Measurements from ENCODE around the gene C9orf152.

C9orf152 gene

GRCh38 chr9:110208031-110208430 lies at the start of gene C9orf152:
C9orf152 (minus strand) TSS chr9:110208159; CDS start chr9:110207579, 580 bp downstream.
- Histone ChIP-seq H3K4me3 (ENCODE audit: low read depth, low read length, poor library complexity, severe bottlenecking) (no peak within 1 kb of the TSS), H2AFZ (ENCODE audit: low read length) (no peak within 1 kb of the TSS), H3K9me2 (ENCODE audit: low read depth, low read length) (no peaks in the 10 kb centered on the region), H3K36me3 (ENCODE audit: insufficient read depth, low read length) (no peaks in the 10 kb centered on the region), H3K79me2 (ENCODE audit: insufficient read depth, low read length) (no peaks in the 10 kb centered on the region), H3K4me1 (ENCODE audit: insufficient read depth, low read length, severe bottlenecking) (no peaks in the 10 kb centered on the region), H3K27ac (ENCODE audit: low read depth, low read length, poor library complexity, severe bottlenecking) (no peak within 1 kb of the TSS), H3K4me2 (ENCODE audit: low read length) (no peak within 1 kb of the TSS), H3K9me3 (ENCODE audit: low read length) (0 out of 2 replicates have a peak, but pooled peaks cover 3% of the 10 kb centered on the region), H3F3A (ENCODE audit: insufficient read depth, low read length) (no peaks in the 10 kb centered on the region), H4K20me1 (ENCODE audit: insufficient read depth, low read length) (no peaks in the 10 kb centered on the region), H3K9ac (ENCODE audit: low read length) (no peak within 1 kb of the TSS), H3K27me3 (ENCODE audit: insufficient read depth, low read length) (0 out of 2 replicates have a peak, but pooled peaks cover 8% of the 10 kb centered on the region)
- TF ChIP-seq EZH2 (IDR thresholded peaks at IDR 0.05; ENCODE audit: borderline replicate concordance, low read length): no peak

DNA sequence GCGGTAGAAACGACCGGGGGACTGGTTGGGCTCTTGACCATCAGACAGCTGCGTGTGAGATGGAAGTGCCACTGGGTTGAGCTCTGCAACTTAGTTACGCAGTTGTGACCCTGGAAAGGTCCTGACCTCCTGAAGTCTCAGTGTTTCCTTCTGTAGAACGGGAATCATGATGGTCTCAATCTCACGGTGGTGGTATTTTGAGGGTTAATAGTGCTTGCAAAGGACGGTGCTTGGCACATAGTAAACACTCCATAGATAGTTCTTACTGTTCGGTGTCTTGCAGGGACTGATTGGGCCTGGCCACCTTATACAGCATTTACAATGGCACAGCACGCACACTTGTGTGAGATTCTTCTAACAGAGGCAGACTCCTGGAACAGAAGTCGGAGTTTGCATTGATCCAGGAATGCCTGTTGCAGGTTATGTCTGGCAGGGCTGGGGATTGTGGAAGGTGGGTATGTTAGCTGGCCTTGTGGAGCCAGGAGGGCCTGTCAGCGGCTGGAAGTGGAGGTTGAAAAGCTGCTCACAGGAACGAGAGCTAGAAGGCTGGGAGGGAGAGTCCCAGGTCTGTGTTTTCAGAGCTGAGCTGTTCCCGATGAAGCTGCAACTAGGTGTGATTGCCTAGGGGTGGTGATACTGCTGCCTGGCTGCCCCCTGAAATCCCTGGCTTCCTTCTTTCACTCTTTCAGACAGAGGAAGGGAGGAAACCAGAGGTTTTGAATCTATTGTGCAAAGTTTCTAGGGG lies 49.3 kb upstream of the C9orf152 start:
- Histone ChIP-seq H3K4me1 (ENCODE audit: insufficient read depth, low read length, severe bottlenecking) (peaks cover 31% of the 10 kb centered on the region), H3F3A (ENCODE audit: insufficient read depth, low read length) (no peaks in the 10 kb centered on the region), H2AFZ (ENCODE audit: low read length) (peak overlapping the region; percentile 94; the same call in 1 of the 2 replicates), H3K9me3 (ENCODE audit: low read length) (no peaks in the 10 kb centered on the region), H3K4me2 (ENCODE audit: low read length) (peak overlapping the region; percentile 100), H3K27me3 (ENCODE audit: insufficient read depth, low read length) (no peaks in the 10 kb centered on the region), H3K9ac (ENCODE audit: low read length) (peak overlapping the region; percentile 72), H3K9me2 (ENCODE audit: low read depth, low read length) (no peaks in the 10 kb centered on the region), H3K79me2 (ENCODE audit: insufficient read depth, low read length) (peaks cover 34% of the 10 kb centered on the region), H3K4me3 (ENCODE audit: low read depth, low read length, poor library complexity, severe bottlenecking) (peak overlapping the region; percentile 93), H4K20me1 (ENCODE audit: insufficient read depth, low read length) (no peaks in the 10 kb centered on the region), H3K36me3 (ENCODE audit: insufficient read depth, low read length) (no peaks in the 10 kb centered on the region), H3K27ac (ENCODE audit: low read depth, low read length, poor library complexity, severe bottlenecking) (no peak overlapping the region)
- TF ChIP-seq, protein P1, sequence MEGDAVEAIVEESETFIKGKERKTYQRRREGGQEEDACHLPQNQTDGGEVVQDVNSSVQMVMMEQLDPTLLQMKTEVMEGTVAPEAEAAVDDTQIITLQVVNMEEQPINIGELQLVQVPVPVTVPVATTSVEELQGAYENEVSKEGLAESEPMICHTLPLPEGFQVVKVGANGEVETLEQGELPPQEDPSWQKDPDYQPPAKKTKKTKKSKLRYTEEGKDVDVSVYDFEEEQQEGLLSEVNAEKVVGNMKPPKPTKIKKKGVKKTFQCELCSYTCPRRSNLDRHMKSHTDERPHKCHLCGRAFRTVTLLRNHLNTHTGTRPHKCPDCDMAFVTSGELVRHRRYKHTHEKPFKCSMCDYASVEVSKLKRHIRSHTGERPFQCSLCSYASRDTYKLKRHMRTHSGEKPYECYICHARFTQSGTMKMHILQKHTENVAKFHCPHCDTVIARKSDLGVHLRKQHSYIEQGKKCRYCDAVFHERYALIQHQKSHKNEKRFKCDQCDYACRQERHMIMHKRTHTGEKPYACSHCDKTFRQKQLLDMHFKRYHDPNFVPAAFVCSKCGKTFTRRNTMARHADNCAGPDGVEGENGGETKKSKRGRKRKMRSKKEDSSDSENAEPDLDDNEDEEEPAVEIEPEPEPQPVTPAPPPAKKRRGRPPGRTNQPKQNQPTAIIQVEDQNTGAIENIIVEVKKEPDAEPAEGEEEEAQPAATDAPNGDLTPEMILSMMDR (IDR thresholded peaks at IDR 0.05; ENCODE audit: low read length): no peak
- no peak for TF ChIP-seq EZH2 (IDR thresholded peaks at IDR 0.05; ENCODE audit: borderline replicate concordance, low read length)

DNA sequence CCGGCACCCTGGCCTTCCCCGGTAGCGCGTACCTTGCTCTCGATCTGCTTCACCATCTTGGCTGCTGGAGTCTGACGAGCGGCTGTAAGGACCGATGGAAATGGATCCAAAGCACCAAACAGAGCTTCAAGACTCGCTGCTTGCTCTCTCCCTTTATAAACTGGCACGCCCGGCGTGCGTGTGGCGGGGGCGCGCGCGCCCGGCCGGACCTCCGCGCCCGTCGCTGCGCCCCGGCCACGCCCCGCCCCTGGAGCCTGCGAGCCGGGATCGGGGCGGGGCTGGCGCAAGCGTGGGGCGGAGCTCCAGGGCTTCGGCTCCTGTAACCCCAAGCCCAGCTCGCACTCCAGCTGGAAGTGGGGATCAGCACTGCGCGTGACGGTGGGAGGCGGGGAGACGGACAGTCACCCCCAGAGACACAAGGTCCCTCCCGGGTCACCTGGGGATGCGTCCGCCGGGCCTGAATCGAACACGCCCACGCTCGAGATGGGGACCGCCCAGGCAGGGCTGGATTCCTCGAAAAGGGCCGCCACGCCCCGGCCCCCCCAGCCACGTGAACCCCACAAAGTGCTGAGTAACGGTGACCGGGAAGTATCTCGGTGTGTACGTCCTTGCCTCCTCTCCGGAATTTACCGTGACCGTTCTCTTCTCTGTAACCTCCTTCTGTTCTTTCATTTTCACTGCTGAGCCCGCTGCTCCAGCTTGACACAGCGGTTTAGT lies 48.6 kb upstream of the C9orf152 start, which contains the start of gene TXN:
Gene TXN, minus strand, starts transcription at position 128 of the 717 bp plus-strand sequence. Its CDS starts 72 bp downstream, at position 56.
- Histone ChIP-seq H3K27me3 (ENCODE audit: insufficient read depth, low read length) (no peaks in the 10 kb centered on the region), H3K79me2 (ENCODE audit: insufficient read depth, low read length) (peaks cover 39% of the 10 kb centered on the region), H3K4me3 (ENCODE audit: low read depth, low read length, poor library complexity, severe bottlenecking) (peak within 1 kb of the TSS; percentile 93), H3F3A (ENCODE audit: insufficient read depth, low read length) (no peaks in the 10 kb centered on the region), H4K20me1 (ENCODE audit: insufficient read depth, low read length) (no peaks in the 10 kb centered on the region), H3K27ac (ENCODE audit: low read depth, low read length, poor library complexity, severe bottlenecking) (peak within 1 kb of the TSS; percentile 42), H3K36me3 (ENCODE audit: insufficient read depth, low read length) (no peaks in the 10 kb centered on the region), H3K9me3 (ENCODE audit: low read length) (no peaks in the 10 kb centered on the region), H3K4me2 (ENCODE audit: low read length) (peak within 1 kb of the TSS; percentile 100), H3K4me1 (ENCODE audit: insufficient read depth, low read length, severe bottlenecking) (peaks cover 31% of the 10 kb centered on the region), H2AFZ (ENCODE audit: low read length) (peak within 1 kb of the TSS; percentile 94; the same call in 1 of the 2 replicates), H3K9ac (ENCODE audit: low read length) (peak within 1 kb of the TSS; percentile 77), H3K9me2 (ENCODE audit: low read depth, low read length) (no peaks in the 10 kb centered on the region)
- no peak for TF ChIP-seq EZH2 (IDR thresholded peaks at IDR 0.05; ENCODE audit: borderline replicate concordance, low read length)
- TF ChIP-seq, protein P1 (IDR thresholded peaks at IDR 0.05; ENCODE audit: low read length): no peak

Measured in OCI-LY1 (cell line).